Thyroid gland (tissue), 4 donors: ENCODE results near the gene ASIC5.

Experiments used
- POLR2A ChIP-seq, 2 donors: fragments of 450-650 bp; IDR thresholded peaks; one replicate each; pipeline ENCODE4 v1.6.1; 2017; ENCODE audit warnings: antibody characterized with exemption in 2 of 2, mild to moderate bottlenecking in 2 of 2, moderate library complexity in 1 of 2
- TF ChIP-seq, protein P1 (sequence below), 6 experiments: fragments of 200-600 bp in 3 of 6; fragments of 450-650 bp in 3 of 6; sonication (generic) in 3 of 6; IDR thresholded peaks; one replicate each; pipeline ENCODE4 v1.5.1; 2016 to 2019; ENCODE audit warnings: antibody characterized with exemption in 6 of 6, mild to moderate bottlenecking in 2 of 6, inconsistent platforms in 1 of 6, moderate library complexity in 1 of 6

DNA sequence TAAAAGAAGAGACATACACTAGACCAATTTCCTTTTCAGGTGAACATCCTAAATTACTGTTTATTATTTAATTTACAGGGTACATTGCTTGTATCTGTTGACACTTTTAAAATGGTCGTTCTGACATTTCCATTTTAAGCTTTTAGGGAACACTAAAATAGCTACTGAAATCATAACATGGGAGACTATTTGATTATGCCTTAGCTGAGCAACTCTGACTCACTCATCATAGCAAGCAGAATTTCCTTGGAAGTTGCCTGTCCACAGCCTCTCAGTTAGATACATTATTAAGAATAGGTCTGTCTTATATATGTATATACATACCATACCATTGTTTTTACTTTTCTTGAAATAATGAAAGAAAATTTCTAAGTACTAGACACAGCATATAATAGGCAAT, 85.3 kb downstream of the ASIC5 start:
- TF ChIP-seq, protein P1, sequence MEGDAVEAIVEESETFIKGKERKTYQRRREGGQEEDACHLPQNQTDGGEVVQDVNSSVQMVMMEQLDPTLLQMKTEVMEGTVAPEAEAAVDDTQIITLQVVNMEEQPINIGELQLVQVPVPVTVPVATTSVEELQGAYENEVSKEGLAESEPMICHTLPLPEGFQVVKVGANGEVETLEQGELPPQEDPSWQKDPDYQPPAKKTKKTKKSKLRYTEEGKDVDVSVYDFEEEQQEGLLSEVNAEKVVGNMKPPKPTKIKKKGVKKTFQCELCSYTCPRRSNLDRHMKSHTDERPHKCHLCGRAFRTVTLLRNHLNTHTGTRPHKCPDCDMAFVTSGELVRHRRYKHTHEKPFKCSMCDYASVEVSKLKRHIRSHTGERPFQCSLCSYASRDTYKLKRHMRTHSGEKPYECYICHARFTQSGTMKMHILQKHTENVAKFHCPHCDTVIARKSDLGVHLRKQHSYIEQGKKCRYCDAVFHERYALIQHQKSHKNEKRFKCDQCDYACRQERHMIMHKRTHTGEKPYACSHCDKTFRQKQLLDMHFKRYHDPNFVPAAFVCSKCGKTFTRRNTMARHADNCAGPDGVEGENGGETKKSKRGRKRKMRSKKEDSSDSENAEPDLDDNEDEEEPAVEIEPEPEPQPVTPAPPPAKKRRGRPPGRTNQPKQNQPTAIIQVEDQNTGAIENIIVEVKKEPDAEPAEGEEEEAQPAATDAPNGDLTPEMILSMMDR (IDR thresholded peaks at IDR 0.05): no peak
- TF ChIP-seq POLR2A (IDR thresholded peaks at IDR 0.05): no peak
